WERI-Rb-1 (cell line): ENCODE results near the gene STAP1.

Experiments
- DNase-seq: peaks from one replicate; pipeline ENCODE4 v3.0.0-alpha.2; 2020
- H3K27ac ChIP-seq: fragments of 250-450 bp; sonication (Bioruptor Pico); 2 replicates; pipeline ENCODE4 v1.5.1; 2020; ENCODE audit warnings: mild to moderate bottlenecking, moderate library complexity
- H3K27me3 ChIP-seq: fragments of 250-450 bp; sonication (Bioruptor Pico); 2 replicates; pipeline ENCODE4 v1.5.1; 2021; ENCODE audit warnings: mild to moderate bottlenecking, low read depth, moderate library complexity; ENCODE audit not compliant: insufficient read depth, severe bottlenecking
- H3K36me3 ChIP-seq: fragments of 250-450 bp; sonication (Bioruptor Pico); 2 replicates; pipeline ENCODE4 v1.5.1; 2020; ENCODE audit warnings: mild to moderate bottlenecking, moderate library complexity
- H3K4me3 ChIP-seq: 2 replicates; pipeline ENCODE4 v1.5.1; 2011; ENCODE audit warnings: low read depth, mild to moderate bottlenecking, control low read depth, low read length
- H3K9me3 ChIP-seq: fragments of 250-450 bp; sonication (Bioruptor Pico); 2 replicates; pipeline ENCODE4 v1.5.1; 2021; ENCODE audit warnings: mild to moderate bottlenecking, moderate library complexity; ENCODE audit not compliant: severe bottlenecking
- CTCF ChIP-seq: IDR thresholded peaks from 2 replicates; pipeline ENCODE4 v1.5.1; 2011; ENCODE audit warnings: low read depth, mild to moderate bottlenecking, control low read depth, inconsistent platforms, low read length

STAP1 gene

DNA sequence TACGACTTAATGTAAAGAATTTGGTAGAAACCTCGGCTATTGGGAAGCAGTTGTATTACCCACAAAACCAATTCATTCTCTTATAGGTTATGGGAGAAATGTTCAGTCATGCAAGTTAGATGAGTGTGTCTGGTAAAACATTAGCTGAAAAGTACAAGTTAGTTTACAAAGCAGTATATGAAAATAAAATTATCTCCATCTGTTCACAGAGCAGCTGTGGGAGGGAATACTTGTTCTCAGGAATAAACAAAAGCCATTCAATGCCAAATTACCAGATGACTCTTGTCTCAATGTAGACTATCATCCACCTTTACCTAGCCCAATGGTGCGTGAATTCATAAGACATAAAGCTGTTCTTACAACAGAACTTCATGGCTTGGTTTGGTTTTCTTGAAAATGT lies 28.6 kb downstream of the STAP1 start:
- no peaks in the 10 kb centered on the region for H3K27me3 ChIP-seq
- H3K27ac ChIP-seq, result no peak overlapping the region
- DNase-seq, result no peak
- H3K9me3 ChIP-seq, result no peaks in the 10 kb centered on the region
- no peaks in the 10 kb centered on the region for H3K36me3 ChIP-seq
- no peak for TF ChIP-seq CTCF
- H3K4me3 ChIP-seq, result no peak overlapping the region

- Histone ChIP-seq H3K9me3 (no peaks in the 10 kb centered on the region), H3K4me3 (no peak overlapping the region), H3K27ac (no peak overlapping the region), H3K36me3 (no peaks in the 10 kb centered on the region), H3K27me3 (no peaks in the 10 kb centered on the region)
- TF ChIP-seq CTCF, result no peak
- no peak for DNase-seq
Measured at GRCh38 chr4:67593741-67594175, 35.2 kb downstream of the STAP1 start.

DNA sequence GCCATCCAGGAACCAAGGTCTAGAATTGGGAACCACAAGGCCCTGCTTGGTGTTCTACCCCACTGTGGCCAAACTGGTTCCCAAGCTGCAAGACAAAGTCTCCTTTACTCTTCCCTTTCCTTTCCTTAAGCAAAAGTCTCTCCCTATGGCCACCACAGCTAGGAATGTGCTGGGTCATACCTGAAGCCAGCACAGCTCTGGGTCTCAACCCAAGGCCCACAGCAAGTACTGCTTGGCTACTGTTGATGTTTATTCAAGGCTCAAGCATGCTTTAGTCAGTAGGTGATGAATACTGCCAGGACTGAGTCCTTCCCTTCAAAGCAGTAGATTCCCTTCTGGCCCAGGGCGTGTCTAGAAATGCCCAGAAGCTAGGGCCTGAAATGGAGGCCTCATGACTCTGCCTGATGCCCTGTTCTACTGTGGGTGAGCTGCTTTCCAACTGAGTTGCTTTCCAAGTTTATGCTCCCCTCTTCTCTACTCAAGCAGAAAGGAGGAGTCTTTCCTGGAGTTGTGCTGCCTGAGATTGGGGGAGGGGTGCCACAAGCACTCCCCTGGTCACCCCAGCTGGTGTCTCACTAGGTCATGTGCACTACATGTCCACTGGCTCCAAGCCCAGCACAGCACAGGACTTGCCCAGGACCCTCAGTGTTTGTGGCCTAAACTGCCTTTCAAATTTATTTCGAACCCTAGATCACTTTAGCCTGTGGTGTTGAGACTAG lies 44.9 kb downstream of the STAP1 start:
- no peaks in the 10 kb centered on the region for H3K27me3 ChIP-seq
- H3K27ac ChIP-seq, result no peak overlapping the region
- H3K36me3 ChIP-seq, result no peaks in the 10 kb centered on the region
- no peak for TF ChIP-seq CTCF
- H3K9me3 ChIP-seq, result no peaks in the 10 kb centered on the region
- no peak for DNase-seq
- no peak overlapping the region for H3K4me3 ChIP-seq

DNA sequence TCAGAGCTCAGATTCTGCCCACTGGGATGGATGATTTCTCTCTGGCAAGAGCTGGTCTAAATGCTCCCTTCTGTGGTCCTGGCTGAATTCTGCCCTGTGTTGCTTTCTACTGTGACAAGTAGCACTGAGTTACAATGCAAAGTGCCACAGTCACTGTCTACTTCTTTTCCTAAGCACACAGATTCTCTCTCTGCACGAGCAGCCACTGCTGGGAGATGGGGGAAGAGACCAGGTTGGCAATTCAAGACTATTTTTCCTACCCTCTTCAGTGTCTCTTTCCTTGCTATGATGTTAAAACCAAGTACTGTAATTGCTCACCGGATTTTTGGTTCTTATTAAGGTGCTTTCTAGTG lies 45.5 kb downstream of the STAP1 start:
- H3K27me3 ChIP-seq, result no peaks in the 10 kb centered on the region
- DNase-seq, result no peak
- no peaks in the 10 kb centered on the region for H3K36me3 ChIP-seq
- TF ChIP-seq CTCF, result no peak
- H3K9me3 ChIP-seq, result no peaks in the 10 kb centered on the region
- no peak overlapping the region for H3K27ac ChIP-seq
- H3K4me3 ChIP-seq, result no peak overlapping the region

DNA sequence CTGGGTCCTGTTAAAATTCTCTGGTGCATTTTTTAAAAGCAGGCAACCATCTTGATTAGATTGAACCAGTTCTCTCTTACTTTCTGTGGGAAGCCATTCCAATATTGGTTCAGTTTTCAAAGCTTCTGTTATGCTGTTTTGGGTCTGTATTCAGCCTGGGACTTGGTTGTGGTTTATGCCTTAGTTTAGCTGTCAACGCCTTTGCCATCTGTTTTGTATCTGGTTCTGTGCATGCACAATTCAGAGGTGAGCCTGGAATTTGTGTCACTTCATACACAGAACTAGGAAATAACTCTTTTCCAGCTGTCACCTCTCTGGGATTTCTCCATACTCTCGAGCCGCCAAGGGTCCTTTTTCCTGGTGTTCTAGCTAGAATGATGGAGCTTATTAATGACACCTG lies 46.2 kb downstream of the STAP1 start:
- DNase-seq, result no peak
- no peak for TF ChIP-seq CTCF
- Histone ChIP-seq H3K36me3 (no peaks in the 10 kb centered on the region), H3K27me3 (no peaks in the 10 kb centered on the region), H3K4me3 (no peak overlapping the region), H3K27ac (no peak overlapping the region), H3K9me3 (no peaks in the 10 kb centered on the region)

DNA sequence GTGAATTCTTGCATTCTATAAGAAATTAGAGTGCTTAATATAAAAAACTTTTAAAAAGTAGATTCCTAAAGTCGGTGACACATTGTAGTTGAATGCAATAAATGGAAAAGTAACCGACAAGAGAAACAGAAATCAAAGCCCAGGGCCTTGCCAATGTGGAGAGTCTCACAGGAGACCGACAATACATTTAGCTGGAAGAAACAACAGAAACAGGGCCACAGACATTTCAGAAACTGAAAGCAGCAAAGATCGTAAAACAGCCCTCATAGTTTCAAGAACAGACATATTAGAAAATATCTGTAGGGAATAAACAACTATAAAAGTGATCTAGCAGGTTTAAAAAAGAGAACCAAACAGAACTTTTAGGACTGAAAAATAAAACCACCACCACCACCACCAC lies 49.5 kb downstream of the STAP1 start:
- Histone ChIP-seq H3K4me3 (no peak overlapping the region), H3K27me3 (no peaks in the 10 kb centered on the region), H3K27ac (no peak overlapping the region), H3K9me3 (no peaks in the 10 kb centered on the region), H3K36me3 (no peaks in the 10 kb centered on the region)
- TF ChIP-seq CTCF, result no peak
- DNase-seq, result no peak
